ENCODE results near the gene RBMS3. TPM values are rescaled to one million over a fixed set of nuclear protein-coding genes. Genes with fewer than 3 reads are reported as not detected.

Gene RBMS3
- total RNA-seq, 1 donor from 2014 or later = 65.1 TPM

DNA sequence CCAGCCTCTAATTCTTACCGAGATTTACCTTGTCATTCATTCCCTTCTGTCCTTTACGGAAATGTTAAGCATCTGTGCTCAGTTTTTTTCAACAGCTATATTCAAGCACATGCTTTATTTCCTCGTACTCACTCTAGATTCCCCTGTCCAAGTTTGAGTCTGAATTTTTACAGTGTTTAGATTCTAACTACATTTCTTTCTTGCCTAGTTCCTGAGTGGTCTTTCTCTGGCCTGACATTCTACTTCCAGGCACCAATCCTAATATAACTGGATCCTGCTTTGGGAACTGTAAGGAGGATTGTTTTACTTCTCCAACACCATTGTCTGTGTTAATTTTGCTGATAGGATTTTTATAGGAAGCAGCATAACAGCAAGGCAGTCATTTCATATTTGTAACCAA, 222.4 kb downstream of the RBMS3 start:
- no peaks in the 10 kb centered on the region for H3K4me1 Mint-ChIP-seq (ENCODE audit: low read depth, unreplicated experiment)
- no peak overlapping the region for H3K4me3 Mint-ChIP-seq (ENCODE audit: unreplicated experiment)
- H3K9me3 Mint-ChIP-seq (ENCODE audit: unreplicated experiment) = peaks cover 1% of the 10 kb centered on the region
- H3K27ac Mint-ChIP-seq (ENCODE audit: unreplicated experiment) = no peak overlapping the region
- no peaks in the 10 kb centered on the region for H3K36me3 Mint-ChIP-seq (ENCODE audit: unreplicated experiment)
- no peak for DNase-seq
- no peaks in the 10 kb centered on the region for H3K27me3 Mint-ChIP-seq (ENCODE audit: unreplicated experiment)
- TF ChIP-seq, protein P1, sequence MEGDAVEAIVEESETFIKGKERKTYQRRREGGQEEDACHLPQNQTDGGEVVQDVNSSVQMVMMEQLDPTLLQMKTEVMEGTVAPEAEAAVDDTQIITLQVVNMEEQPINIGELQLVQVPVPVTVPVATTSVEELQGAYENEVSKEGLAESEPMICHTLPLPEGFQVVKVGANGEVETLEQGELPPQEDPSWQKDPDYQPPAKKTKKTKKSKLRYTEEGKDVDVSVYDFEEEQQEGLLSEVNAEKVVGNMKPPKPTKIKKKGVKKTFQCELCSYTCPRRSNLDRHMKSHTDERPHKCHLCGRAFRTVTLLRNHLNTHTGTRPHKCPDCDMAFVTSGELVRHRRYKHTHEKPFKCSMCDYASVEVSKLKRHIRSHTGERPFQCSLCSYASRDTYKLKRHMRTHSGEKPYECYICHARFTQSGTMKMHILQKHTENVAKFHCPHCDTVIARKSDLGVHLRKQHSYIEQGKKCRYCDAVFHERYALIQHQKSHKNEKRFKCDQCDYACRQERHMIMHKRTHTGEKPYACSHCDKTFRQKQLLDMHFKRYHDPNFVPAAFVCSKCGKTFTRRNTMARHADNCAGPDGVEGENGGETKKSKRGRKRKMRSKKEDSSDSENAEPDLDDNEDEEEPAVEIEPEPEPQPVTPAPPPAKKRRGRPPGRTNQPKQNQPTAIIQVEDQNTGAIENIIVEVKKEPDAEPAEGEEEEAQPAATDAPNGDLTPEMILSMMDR (IDR thresholded peaks at IDR 0.05; ENCODE audit: partially characterized antibody, unreplicated experiment) = no peak

DNA sequence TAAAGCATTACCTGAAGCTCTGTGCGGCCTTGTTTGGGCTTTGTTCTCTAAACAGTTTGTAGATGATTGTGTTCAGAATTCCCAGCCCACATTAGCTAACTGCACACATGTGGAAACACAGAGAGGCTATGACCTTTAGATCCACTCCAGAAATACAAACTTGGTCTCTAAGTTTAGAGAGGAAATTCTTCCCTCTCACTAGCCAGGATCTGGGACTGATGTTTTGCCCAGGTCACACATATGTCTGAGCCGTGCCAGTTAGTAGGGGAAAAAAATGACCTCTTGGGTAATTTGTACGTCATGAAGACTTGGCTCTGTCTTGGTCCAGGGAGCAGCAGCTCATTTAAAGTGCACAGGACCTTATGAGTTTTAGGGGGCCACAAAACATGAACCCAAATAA, 223.1 kb downstream of the RBMS3 start:
- TF ChIP-seq, protein P1 (IDR thresholded peaks at IDR 0.05; ENCODE audit: partially characterized antibody, unreplicated experiment) = no peak
- no peak overlapping the region for H3K27ac Mint-ChIP-seq (ENCODE audit: unreplicated experiment)
- no peaks in the 10 kb centered on the region for H3K4me1 Mint-ChIP-seq (ENCODE audit: low read depth, unreplicated experiment)
- DNase-seq = no peak
- no peak overlapping the region for H3K4me3 Mint-ChIP-seq (ENCODE audit: unreplicated experiment)
- no peaks in the 10 kb centered on the region for H3K27me3 Mint-ChIP-seq (ENCODE audit: unreplicated experiment)
- H3K9me3 Mint-ChIP-seq (ENCODE audit: unreplicated experiment) = peaks cover 4% of the 10 kb centered on the region
- H3K36me3 Mint-ChIP-seq (ENCODE audit: unreplicated experiment) = no peaks in the 10 kb centered on the region

DNA sequence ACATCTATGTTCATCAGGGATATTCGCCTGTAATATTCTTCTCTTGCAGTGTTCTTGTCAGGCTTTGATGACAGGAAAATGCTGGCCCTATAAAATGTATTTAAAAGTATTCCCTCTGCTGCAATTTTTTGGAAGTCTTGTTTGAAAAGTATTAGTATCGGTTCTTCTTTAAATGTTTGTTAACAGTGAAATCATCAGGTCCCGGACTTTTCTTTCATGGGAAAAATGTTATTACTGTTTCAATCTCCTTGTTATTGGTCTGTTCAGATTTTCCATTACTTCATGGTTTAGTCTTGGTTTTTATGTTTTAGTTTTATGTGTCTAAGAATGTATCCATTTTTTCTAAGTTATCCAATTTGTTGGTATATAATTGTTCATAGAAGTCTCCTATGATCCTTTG, 225.6 kb downstream of the RBMS3 start:
- Mint-ChIP-seq H3K4me3 (ENCODE audit: unreplicated experiment) (no peak overlapping the region), H3K4me1 (ENCODE audit: low read depth, unreplicated experiment) (no peaks in the 10 kb centered on the region), H3K9me3 (ENCODE audit: unreplicated experiment) (peaks cover 4% of the 10 kb centered on the region), H3K27me3 (ENCODE audit: unreplicated experiment) (no peaks in the 10 kb centered on the region), H3K27ac (ENCODE audit: unreplicated experiment) (no peak overlapping the region), H3K36me3 (ENCODE audit: unreplicated experiment) (no peaks in the 10 kb centered on the region)
- no peak for DNase-seq
- TF ChIP-seq, protein P1 (IDR thresholded peaks at IDR 0.05; ENCODE audit: partially characterized antibody, unreplicated experiment) = no peak

DNA sequence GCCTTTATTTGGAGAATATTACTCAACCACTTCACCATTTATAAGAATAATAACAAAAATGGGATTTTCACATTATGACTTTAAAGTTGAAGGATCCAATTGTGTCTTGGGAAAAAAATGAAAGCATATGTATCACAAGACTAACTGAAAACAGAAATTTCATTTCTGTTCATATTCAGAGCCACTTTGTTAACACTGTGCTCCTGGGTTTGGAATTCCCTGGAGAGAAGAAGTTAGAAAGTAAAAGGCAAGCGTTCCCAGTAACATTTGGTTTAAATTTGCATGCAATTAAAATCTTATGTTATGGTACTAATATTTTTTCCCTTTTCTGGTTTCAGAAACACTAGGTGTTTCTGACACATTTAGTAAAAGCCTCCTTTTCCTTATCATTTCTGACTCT, 230.8 kb downstream of the RBMS3 start:
- H3K27ac Mint-ChIP-seq (ENCODE audit: unreplicated experiment) = no peak overlapping the region
- H3K4me1 Mint-ChIP-seq (ENCODE audit: low read depth, unreplicated experiment) = no peaks in the 10 kb centered on the region
- H3K36me3 Mint-ChIP-seq (ENCODE audit: unreplicated experiment) = no peaks in the 10 kb centered on the region
- H3K4me3 Mint-ChIP-seq (ENCODE audit: unreplicated experiment) = no peak overlapping the region
- no peak for DNase-seq
- H3K9me3 Mint-ChIP-seq (ENCODE audit: unreplicated experiment) = peaks cover 2% of the 10 kb centered on the region
- TF ChIP-seq, protein P1 (IDR thresholded peaks at IDR 0.05; ENCODE audit: partially characterized antibody, unreplicated experiment) = no peak
- no peaks in the 10 kb centered on the region for H3K27me3 Mint-ChIP-seq (ENCODE audit: unreplicated experiment)

DNA sequence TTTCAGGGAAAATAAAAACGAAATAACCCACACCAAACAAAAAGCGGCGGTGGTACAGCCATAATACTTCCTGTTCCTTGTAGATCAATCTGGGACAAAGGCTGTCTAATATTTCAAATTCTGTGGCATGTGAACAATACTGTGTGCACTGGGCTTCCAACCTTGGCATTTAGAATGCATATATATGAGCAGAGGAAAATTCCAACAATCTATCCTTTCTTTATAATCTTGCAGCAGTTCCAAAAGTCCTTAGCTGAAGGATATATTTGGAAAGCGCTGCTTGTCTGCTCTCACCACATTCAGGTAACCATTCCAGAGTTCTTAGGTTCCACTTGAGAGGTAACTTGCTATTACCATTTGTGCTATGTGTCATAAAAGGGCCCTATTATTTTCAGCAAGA, 231.8 kb downstream of the RBMS3 start:
- Mint-ChIP-seq H3K36me3 (ENCODE audit: unreplicated experiment) (no peaks in the 10 kb centered on the region), H3K9me3 (ENCODE audit: unreplicated experiment) (peaks cover 2% of the 10 kb centered on the region), H3K27ac (ENCODE audit: unreplicated experiment) (no peak overlapping the region), H3K4me1 (ENCODE audit: low read depth, unreplicated experiment) (no peaks in the 10 kb centered on the region), H3K27me3 (ENCODE audit: unreplicated experiment) (no peaks in the 10 kb centered on the region), H3K4me3 (ENCODE audit: unreplicated experiment) (no peak overlapping the region)
- TF ChIP-seq, protein P1 (IDR thresholded peaks at IDR 0.05; ENCODE audit: partially characterized antibody, unreplicated experiment) = no peak
- DNase-seq = no peak
